SIG-M5 treated with dmso at 0.1 percent for 504 hours (cell line): ENCODE results near the gene LGALS4.
"Not testable (repeated sequence)": the region's sequence is repeated elsewhere in the genome, so short reads cannot be mapped to it uniquely, and the experiment has no call there.

Experiments used
- DNase-seq: peaks from one replicate; lab custom pipeline; 2025; ENCODE audit not compliant: unreplicated experiment; lab: John Stamatoyannopoulos, UW

LGALS4 gene, protein sequence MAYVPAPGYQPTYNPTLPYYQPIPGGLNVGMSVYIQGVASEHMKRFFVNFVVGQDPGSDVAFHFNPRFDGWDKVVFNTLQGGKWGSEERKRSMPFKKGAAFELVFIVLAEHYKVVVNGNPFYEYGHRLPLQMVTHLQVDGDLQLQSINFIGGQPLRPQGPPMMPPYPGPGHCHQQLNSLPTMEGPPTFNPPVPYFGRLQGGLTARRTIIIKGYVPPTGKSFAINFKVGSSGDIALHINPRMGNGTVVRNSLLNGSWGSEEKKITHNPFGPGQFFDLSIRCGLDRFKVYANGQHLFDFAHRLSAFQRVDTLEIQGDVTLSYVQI

DNA sequence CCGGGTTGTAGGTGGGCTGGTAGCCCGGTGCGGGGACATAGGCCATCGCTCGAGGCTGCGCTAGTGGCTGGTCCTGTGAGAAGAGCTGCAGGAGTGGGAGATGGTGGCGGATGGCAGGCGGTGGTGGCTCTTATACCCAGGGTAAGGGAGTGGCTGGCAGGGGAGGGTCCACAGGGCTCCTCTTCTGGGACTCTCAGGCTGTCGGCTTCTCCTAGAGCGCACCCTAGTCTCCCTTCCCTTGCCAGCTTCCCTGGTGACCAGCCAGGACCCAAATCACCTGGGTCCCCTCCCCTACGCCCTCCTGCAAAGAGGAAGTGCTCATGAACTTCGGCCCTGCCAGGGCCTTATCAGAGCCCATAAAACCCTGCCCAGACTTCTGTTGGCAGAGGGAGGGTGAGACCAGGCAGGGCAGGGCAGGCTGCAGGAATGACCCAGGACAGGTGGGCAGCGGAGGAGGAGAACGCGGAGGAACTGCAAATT lies at the start of gene LGALS4:
Gene LGALS4 (minus strand): TSS at position 105 of the 480 bp plus-strand sequence. CDS start 59 bp downstream, at position 46.
- no peak for DNase-seq

DNA sequence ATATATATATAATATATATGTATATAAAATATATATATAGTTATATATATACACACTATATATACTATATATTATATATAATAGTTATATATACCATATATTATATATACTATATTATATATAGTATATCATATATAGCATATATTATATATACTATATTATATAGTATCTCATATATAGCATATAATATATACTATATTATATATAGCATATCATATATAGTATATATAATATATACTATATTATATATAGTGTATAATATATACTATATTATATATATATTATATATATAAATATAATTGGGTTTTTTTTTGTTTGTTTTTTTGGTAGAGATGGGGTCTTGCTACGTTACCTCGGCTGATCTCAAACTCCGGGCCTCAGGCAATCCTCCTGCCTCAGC lies 48.6 kb upstream of the LGALS4 start:
- no peak for DNase-seq

DNA sequence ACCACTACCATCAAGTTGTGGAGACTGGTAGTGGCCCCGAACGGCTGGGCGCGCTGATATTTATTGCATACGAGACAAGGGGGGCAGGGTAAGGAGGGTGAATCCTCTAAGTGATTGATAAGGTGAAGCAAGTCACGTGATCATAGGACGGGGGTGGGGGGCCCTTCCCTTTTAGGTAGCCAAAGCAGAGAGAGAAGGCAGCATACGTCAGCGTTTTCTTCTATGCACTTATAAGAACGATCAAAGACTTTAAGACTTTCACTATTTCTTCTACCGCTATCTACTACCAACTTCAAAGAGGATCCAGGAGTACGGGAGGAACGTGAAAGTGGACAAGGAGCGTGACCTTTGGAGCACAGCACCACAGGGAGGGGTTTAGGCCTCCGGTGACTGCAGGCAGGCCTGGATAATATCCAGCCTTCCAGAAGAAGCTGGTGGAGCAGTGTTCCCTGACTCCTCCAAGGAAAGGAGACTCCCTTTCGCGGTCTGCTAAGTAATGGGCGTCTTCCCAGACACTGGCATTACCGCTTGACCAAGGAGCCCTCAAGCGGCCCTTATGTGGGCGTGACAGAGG lies 47.0 kb upstream of the LGALS4 start:
- DNase-seq, result not testable (repeated sequence)

DNA sequence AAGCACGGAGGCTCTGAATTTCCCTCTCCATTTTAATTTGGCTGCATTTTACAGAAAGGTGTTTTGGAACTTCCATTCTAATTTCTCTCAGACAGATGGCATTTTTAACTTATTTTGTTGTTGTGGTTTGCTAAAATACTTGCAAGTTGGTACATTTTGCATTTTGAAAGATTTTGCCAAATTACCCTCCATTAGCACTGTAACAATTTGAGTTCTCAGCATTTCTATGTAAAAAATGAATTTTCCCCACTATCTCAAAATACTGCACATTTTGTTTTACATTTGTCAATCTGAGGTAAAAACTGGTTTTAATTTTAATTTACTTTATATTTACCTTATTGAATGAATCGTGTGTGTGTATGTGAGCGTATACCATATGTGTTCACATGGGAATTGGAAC lies 44.1 kb upstream of the LGALS4 start:
- DNase-seq, result no peak

DNA sequence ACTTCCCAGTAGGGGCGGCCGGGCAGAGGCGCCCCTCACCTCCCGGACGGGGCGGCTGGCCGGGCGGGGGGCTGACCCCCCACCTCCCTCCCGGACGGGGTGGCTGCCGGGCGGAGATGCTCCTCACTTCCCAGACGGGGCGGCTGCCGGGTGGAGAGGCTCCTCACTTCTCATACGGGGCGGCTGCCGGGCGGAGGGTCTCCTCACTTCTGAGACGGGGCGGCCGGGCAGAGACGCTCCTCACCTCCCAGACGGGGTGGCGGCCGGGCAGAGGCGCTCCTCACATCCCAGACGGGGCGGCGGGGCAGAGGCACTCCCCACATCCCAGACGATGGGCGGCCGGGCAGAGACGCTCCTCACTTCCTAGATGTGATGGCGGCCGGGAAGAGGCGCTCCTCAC lies 43.0 kb upstream of the LGALS4 start:
- not testable (repeated sequence) for DNase-seq

DNA sequence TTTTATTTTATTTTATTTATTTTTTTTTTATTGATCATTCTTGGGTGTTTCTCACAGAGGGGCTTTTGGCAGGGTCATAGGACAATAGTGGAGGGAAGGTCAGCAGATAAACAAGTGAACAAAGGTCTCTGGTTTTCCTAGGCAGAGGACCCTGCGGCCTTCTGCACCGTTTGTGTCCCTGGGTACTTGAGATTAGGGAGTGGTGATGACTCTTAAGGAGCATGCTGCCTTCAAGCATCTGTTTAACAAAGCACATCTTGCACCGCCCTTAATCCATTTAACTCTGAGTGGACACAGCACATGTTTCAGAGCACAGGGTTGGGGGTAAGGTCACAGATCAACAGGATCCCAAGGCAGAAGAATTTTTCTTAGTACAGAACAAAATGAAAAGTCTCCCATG lies 42.2 kb upstream of the LGALS4 start:
- DNase-seq, result not testable (repeated sequence)

DNA sequence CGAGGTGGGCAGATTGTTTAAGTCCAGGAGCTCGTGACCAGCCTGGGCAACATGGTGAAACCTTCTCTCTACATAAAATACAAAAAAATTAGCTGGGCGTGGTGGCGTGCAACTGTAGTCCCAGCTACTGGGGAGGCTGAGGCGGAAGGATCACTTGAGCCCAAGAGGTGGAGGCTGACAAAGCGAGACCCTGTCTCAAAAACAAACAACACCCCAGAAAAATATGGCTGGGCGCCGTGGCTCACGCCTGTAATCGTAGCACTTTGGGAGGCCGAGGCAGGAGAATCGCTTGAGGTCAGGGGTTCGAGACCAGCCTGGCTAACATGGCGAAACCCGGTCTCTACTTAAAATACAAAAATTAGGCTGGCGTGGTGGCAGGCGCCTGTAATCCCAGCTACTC lies 40.5 kb upstream of the LGALS4 start:
- DNase-seq, result no peak

DNA sequence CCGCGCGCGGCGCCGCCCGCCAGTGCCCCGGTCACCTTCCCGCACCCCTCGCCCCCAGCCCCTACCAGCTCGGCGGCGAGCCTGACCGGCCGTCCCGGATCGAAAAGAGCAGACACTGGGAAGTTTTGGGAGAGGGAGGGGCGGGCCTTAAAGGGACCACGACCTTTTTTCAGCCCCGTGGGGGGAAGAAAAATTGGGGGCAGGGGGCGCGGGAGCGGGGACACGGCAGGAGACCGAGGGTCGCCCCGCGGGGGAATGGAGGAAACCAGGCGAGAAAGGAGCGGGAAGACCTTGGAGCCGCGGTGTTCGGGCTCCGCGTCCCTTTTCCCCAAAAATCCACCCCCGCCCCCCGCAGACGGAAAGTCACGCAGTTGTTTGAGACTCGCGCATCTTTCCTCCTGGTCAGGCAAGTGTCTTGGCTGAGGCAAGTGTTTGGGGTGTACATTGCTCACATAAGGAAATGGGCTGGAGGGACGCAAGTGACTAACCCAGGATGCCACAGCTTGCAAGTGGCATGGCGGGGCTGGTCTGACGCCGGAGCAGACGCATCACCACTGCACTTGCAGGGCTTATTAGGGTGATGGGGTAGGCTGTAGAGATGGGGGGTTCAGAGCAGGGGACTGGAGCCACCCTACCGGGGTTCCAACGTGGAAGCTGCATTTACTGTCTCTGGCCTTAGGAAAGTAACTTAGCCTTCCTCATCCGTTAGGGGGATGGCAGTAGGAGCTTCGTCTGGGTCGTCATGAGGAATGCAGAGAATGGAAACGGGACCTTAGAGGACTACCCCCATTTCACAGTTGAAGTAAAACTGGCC lies 39.7 kb upstream of the LGALS4 start:
- DNase-seq, result peak; percentile 64

DNA sequence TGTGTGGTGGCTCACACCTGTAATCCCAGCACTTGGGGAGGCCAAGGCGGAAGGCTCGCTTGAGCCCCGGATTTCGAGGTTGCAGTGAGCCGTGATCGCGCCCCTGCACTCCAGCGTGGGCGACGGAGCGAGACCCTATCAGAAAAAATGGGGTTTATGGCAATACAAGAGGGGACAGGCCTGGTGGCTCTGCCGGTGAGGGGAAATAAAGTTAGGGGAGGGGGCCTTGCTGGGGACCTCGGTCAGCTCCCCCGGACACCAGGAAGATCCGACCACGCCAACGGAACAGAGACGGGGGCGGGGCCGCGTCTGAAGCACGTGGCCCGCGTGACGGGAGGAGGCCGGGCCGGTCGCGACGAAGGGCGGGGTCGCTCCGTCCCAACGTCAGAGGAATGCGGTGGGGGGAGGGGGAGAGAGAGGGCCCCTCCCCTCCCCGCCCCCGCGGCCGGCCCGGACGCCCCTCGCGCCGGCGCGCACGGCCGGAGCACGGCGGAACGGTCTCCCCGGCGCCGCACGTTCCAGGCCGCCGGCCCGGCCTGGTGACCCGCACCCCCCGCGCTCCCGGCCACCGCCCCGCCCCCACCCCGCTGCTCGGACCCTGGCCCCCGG lies 39.0 kb upstream of the LGALS4 start:
- DNase-seq, result peak; percentile 87

DNA sequence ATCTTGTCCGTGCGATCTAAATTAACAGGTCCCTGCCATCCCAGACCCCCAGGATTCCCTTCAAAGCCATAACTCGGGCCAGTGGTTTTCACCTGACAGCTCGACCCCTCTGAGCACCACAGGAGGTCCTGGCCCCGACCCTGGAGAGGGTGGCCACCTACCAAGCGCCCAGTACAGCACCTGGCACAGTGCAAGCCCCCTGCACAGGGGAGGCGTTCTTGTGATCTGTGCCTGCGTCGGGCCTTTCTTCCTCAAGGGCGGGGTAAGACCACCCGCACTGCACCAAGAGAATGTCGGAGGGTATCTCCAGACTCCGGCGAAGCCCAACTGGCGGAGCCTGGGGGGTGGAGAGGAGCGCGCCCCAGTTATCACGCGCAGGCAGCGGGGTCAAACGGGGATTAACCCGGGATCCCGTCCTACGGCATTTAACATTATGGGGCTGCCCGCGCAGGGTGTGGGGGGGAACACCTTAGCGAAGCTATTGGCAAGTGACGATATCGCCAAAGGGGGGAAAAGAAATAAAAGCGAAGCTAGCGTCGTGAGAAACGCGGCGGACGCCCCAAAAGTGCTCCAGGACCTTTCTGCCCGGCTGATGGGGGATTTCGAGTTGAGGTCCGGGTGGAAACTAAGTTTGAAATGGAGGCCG lies 38.4 kb upstream of the LGALS4 start:
- no peak for DNase-seq

DNA sequence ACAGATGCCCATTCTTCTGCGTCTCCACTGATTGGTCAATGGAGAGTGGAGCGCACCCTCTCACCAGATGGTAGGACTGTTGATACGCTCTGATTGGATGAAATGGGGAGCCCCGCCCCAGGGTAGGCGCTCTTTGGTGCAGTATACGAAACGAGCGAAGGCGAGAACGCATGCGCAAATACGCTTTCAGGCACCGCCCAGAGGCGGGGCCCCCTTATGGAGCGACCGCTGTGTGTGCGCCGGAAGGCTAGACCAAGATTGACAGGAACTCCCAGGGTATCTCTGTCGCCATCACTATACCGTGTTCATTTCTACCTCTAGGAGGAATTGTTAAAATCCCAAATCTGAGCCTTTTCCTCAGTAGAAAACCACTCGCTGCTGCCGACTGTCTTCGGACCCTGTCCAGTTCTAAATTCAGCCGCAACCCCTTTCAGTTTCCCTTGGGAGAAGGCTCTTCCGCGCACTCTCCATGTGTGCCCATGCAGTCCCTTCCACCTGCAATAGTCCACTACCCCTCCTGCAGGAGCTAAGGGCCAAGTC lies 37.8 kb upstream of the LGALS4 start:
- DNase-seq, result no peak

DNA sequence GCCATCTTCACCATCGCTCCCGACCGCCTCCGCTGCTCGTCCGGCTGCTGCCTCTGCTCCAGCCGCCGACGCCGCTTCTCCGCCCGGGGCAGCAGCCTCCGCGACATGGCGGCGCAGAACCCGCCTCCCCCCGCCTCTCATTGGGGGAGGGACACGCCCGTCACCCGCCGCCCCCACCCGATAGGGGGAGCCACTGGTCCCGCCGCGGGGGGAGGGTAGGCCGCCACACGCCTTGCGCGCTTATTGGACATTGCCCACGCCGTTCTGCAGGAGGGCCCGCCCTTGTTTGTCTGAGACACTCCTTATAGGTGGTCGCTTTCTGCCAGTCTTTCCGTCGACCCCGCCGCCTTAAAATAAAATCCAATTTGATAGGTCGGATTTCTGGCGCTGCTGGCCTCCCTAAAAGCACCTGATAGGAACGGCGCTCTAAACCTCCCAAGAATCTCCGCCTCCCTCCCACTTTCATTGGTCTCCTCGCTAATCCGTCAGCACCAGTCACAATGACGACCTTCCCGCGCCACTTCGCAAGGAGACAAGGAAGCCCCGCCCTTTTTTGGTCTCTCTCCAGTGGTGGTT lies 37.2 kb upstream of the LGALS4 start, which contains the start of gene HNRNPL:
Gene HNRNPL (minus strand): TSS at position 127 of the 576 bp plus-strand sequence. CDS start 20 bp downstream, at position 107.
- peak; percentile 100 for DNase-seq

DNA sequence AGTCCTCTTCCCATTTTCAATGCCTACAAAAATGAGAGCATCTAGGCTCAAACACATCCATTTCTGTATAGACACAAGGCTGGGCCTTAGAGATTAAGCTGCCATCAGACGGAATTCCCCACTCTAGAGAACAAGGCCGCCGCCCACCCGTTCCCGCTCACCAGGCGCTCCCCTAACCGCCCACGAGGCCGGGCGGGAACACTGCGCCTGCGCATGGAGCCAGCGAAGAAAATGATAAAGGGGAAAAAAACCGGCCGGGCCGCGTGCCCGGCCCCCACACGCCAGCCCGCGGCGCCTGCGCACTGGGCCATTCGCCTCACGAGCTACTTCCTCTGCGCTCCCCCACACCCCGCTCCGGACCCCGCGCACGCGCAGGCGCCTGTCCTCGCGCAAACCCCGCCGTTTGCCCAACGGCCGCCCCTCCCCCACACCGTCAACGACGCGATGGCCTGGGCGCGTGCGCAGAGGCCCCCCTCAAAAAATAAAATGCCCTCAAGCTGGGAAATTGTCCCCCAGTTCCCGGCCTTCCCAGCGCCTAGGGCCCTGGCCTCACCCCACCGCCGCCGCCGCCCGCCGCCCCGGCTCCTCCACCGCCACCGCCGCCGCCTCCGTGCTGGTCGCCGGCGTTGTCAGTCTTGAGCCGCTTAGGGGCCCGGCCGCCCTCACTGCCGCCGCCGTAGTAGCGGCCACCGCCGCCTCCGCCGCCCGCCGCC lies 36.6 kb upstream of the LGALS4 start:
- peak; percentile 86 for DNase-seq

DNA sequence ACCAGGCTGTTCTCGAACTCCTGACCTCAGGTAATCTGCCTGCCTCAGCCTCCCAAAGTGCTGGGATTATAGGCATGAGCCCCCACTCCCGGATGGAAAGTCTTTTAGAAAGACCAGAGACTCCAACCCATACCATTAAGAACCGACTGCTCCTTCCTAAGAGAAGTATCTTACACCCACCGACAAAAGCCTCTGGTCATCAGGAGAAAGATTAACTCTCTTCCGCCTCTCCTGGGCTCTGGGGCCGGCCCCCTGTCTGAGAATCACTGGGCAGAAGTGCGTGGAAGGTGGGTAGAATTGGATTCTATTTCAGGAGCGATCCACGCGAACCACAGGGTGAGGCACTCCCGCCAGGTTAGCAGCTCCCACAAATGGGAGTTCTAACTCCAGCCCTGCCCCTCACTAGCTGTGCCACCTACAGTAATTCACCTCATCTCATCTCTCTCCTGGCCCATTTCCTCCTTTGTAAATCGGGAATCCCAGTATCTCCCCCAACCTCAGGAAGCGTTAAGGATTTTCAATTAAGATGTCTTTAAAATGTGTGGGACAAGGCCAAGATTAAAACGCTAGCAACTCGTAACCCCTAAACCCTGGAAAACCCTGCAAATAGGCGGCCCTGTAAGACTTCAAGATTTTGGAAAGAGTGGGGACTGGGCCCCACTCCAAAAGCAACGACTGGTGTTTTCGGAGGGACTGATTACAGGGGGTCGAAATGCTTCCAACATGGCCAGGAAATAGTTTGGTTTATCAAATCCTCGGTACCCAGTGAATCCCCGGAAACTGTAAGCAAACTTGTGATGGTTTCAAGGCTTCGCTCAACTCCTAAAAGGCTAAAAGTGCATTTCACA lies 35.8 kb upstream of the LGALS4 start:
- no peak for DNase-seq

DNA sequence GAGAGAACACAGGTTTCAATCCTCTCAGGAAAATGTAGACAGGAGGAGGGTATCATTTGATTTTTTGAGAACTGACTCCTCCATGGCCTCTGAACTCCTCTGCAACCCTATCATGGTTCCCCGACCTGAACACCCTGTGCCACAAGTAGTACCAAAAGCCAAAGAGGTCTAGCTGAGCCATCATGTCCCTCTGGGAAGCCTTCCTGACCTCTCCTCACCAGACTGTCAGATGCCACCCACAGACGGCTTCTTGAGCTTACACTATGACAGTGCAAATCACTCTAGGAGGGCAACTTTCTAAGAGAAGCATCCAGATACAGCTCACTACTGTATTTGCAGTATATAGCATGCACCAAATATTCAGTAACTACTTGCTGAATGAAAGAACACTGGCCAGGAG lies 33.4 kb upstream of the LGALS4 start:
- no peak for DNase-seq

DNA sequence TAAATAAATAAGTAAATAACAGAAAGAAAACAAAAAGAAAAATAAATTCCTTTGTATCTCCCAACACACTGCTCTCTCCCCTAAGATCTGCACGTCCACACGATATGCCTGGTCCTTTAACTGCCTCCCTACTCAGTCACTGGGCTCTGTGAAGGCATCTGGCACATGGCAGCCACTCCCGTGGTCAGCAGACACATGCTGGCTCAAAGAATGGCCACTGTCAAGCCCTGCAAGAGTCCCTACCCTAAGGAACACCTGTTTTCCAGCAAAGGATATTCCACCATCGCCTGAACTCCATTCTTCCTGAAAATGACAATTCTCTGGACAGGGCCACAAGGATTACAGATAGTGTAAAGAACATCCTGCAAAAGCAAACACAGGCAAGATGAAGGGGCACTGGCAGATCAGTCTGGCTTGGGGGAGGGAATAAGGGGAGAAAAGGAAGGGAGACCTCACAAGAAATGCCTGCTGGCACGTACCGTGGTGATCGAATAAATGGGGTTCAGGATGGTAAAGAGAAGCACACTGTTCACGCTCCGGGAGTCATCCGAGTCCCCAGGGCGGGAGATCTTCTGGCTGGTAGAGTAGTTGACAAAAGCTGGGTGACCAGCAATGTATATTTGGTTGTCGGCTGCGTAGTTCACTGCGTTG lies 32.8 kb upstream of the LGALS4 start:
- no peak for DNase-seq

DNA sequence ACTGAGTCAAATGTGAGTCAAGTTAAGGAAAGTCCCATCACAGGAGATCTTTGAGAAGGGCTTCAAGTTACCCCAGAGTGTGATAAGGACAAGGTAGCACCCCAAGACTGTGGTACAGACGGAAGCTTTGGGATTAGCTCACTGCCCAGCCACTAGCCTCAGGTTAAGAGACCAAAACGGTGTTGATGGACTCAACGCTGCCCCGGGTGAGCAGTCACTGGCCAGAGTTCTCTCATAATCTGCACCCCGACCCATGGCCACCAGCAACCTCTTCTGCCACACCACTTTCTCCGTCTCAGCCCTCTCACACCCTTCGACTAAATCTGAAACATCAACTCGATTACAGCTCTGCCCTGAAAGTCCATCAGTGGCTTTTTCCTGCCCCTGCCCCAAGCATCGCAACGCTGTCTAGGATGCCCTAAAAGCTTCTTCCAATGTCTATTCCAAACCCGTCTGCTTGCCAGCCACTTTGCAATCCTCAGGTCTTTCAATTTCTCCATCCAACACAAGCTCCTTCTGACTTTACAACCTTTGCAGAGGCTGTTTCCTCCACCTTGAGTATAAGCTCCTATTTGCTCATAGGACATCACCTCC lies 31.4 kb upstream of the LGALS4 start:
- no peak for DNase-seq
